GM21717 (cell line): ENCODE data around the gene FBRS.
"Not testable (repeated sequence)": the region's sequence is repeated elsewhere in the genome, so short reads cannot be mapped to it uniquely, and the experiment has no call there.

Experiments
- ATAC-seq: cut with Tn5 transposase; IDR thresholded peaks from one replicate; pipeline ENCODE4 v1.9.1; 2021; ENCODE audit warnings: mild to moderate bottlenecking, moderate library complexity; ENCODE audit not compliant: unreplicated experiment

FBRS gene

GRCh38 chr16:30663038-30663437, 4.8 kb downstream of the FBRS start:
- no peak for ATAC-seq

- no peak for ATAC-seq
These were observed 5.6 kb downstream of the FBRS start for GRCh38 chr16:30663820-30664219.

DNA sequence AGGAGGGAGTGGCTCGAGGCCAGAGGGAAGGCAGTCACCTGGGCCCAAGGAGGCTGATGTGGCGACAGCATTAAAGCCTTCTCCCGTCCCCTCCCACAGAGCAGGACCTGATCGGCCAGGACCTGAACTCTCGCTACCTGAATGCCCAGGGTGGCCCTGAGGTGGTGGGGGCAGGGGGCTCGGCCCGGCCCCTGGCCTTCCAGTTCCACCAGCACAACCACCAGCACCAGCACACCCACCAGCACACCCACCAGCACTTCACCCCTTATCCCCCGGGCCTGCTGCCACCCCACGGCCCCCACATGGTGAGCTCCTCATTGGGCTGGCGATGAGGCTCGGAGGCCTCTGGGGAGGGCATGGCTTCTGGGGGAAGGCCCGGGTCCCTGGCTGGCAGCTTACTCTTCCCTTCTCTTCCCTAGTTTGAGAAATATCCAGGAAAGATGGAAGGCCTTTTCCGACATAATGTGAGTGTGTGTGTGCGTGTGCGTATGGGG, 6.4 kb downstream of the FBRS start:
- ATAC-seq: no peak

- no peak for ATAC-seq
These were observed 7.1 kb downstream of the FBRS start for GRCh38 chr16:30665155-30665829.

GRCh38 chr16:30665830-30666190, 7.6 kb downstream of the FBRS start:
- no peak for ATAC-seq

- ATAC-seq: no peak
These were observed 8.4 kb downstream of the FBRS start for GRCh38 chr16:30666681-30667080.

- no peak for ATAC-seq
These were observed 9.2 kb downstream of the FBRS start for GRCh38 chr16:30667361-30667905.

DNA sequence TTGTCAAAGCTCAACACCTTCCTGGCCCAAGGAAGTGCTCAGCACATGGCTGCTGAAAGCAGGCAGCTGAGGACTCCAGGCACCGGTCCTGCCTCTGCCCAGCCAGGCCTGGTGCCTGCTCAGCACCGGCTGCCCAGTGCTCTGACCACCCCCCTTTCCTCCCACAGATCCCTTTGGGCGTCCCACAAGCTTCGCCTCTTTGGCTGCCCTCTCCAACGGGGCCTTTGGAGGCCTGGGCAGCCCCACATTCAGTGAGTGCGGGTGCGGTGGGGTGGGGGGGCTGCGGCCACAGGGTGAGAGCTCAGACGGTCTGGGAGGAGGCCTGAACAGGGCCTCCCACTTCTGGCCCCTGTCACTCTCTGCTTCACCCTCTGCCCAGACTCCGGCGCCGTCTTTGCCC, 10.2 kb downstream of the FBRS start:
- no peak for ATAC-seq

- ATAC-seq: no peak
These were observed 11.0 kb downstream of the FBRS start for GRCh38 chr16:30669026-30669902.

DNA sequence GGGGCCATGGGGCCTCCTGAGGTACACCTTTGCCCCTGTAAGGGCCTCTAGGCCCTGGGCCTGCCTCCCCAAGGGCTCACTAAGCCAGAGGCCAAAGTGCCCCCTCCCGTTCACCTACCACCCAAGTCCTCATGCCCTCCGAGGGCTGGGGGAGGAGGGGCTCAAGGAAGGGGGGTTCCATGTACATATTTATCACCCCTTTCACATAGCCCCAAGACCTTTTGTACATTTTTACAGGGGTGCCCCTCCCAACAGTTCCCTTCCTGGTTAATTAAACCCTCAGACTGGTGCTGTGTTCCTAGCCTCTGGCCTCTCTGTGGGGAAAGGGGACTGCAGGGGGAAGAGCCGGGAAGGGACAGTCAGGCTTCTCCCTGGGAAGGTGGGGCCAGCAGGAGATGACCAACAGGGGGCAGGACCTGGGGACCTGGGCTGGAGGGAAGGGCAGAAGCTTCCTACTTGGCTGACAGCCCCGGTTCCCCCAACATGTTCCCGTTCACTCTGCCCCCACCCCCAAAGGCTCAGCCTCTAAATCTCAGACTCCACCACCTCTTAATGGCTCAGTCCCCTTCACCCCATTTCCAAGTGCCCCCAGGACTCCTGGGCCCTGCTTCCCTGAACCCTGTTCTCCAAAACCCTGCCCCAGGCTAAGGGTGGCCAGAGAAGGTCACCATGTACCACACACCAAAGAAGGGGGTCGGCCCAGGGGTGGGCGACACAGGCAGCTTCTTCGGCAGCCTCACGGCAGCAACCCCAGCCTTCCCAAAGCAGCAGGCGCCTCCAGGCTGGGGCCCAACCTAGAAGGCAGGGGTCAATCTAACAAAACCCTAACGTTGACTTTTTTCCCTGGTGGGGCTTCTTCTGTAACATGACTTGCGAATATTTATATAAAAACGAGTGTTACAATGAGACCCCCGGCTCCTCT, 11.9 kb downstream of the FBRS start:
- no peak for ATAC-seq

DNA sequence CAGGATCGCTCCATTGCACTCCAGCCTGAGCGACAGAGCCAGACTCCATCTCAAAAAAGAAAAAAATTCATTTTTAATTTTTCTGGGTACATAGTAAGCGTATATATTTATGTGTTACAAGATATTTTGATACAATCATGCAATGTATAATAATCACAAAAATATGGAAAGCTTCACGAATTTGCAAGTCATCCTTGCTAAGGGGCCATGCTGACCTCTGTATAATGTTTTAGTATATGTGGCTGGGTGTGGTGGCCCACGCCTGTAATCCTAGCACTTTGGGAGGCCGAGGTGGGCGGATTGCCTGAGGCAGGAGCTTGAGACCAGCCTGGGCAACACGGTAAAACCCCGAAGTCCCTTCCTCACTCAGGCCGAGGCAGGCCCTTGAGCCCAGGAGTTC, 16.9 kb downstream of the FBRS start:
- no peak for ATAC-seq

- ATAC-seq: no peak
These were observed 19.8 kb downstream of the FBRS start for GRCh38 chr16:30677931-30678585.

- no peak for ATAC-seq
These were observed 20.3 kb downstream of the FBRS start for GRCh38 chr16:30678586-30678970.

- ATAC-seq: no peak
These were observed 22.1 kb downstream of the FBRS start for GRCh38 chr16:30680326-30680725.

DNA sequence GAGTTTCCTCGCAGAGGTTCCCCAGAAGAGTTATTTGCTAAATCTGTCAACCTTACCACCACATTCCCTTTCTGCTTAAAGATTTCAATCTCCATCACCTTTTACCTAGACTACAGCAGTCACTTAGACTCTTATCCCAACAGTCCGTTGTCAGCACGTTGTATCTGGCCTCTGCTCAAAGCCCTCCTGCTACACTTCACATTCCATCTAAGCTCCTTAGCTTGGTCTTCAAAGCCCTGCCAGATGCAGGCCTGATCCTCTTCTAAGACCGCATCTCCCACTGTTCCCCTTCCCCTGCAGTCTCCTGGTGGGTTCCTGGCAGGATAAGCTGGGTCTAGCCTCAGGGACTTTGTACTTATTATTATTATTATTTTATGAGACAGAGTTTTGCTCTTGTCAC, 30.5 kb downstream of the FBRS start:
- no peak for ATAC-seq

DNA sequence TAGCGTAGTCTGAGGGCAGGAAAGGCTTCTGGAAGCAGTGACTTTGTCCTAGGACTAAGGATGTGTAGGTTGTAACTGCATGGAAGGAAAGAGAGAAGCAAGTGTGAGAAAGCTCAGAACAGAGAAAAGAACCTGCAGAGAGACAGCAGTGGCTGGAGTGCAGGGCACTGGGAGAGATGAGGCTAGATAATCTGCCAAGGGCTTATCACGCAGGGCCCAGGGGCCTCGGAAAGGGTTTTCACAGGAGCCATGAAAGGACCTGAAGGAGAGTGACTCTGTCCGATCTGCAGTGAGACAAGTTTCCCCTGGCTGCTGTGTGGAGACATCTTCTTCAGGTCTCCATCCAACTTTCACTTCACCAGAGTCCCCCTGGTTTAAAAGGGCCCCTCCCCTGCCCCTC, 33.7 kb downstream of the FBRS start:
- no peak for ATAC-seq

GRCh38 chr16:30692396-30693064, 34.3 kb downstream of the FBRS start:
- ATAC-seq: no peak

DNA sequence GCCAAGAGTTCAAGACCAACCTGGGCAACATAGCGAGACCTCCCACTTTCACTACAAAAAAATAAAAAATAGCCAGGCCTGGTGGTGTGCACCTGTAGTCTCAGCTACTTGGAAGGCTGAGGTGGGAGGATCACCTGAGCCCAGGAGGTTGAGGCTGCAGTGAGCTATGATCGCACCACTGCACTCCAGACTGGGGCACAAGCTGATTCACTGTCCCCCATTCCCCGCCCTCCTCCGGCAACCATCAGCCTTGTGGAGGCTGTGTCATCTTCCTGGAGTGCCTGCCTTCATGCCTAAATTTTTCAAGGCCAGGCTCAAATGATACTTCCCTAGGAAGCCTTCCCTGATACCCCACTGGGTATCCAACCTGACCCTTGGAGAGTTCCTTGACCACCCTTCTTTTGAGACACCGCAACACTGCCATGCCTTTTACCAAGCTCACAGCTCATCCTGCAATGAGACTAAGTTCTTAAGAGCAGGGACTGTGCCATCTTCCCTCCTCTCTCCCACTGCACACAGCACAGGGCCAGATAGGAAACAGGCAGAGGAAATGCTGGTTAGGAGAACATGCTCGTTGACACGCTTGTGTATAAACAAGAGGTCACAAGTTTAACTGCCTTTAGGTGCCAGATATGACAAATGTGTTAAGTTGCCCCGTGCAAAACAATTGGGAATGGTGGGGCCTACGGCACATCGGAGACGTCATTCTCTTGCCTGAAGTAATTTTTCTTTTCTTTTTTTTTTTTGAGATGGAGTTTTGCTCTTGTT, 36.9 kb downstream of the FBRS start:
- ATAC-seq: no peak

- ATAC-seq: not testable (repeated sequence)
These were observed 38.4 kb downstream of the FBRS start for GRCh38 chr16:30696646-30697045.
